MM.1S (cell line): ENCODE results near the gene CNMD.

Experiments
- DNase-seq: peaks from one replicate; pipeline ENCODE4 v3.0.0-alpha.2; 2015
- H2AFZ ChIP-seq: fragments of 300-600 bp; sonication (generic); 2 replicates; pipeline ENCODE4 v1.6.0; 2016; ENCODE audit warnings: antibody characterized with exemption, low read length
- H3F3A ChIP-seq: fragments of 300-600 bp; sonication (generic); 2 replicates; pipeline ENCODE4 v1.6.1; 2016; ENCODE audit warnings: mild to moderate bottlenecking, antibody characterized with exemption, low read length, moderate library complexity, mixed read lengths; ENCODE audit not compliant: insufficient read depth
- H3K27ac ChIP-seq: fragments of 300-600 bp; sonication (generic); 2 replicates; pipeline ENCODE4 v1.5.1; 2016; ENCODE audit warnings: mild to moderate bottlenecking, low read length
- H3K27me3 ChIP-seq: fragments of 300-600 bp; sonication (generic); replicated peaks from 2 replicates; pipeline ENCODE4 v1.6.0; 2016; ENCODE audit warnings: low read length; ENCODE audit not compliant: insufficient read depth
- H3K36me3 ChIP-seq: fragments of 300-600 bp; sonication (generic); replicated peaks from 2 replicates; pipeline ENCODE4 v1.6.1; 2016; ENCODE audit warnings: mild to moderate bottlenecking, low read length, mixed read lengths; ENCODE audit not compliant: insufficient read depth
- H3K4me1 ChIP-seq: fragments of 300-600 bp; sonication (generic); 2 replicates; pipeline ENCODE4 v1.6.1; 2016; ENCODE audit warnings: low read length, mixed read lengths
- H3K4me2 ChIP-seq: fragments of 300-600 bp; sonication (generic); 2 replicates; pipeline ENCODE4 v1.6.0; 2016; ENCODE audit warnings: low read depth, low read length
- H3K4me3 ChIP-seq: fragments of 300-600 bp; sonication (generic); 2 replicates; pipeline ENCODE4 v1.5.1; 2016; ENCODE audit warnings: low read length, mixed read lengths
- H3K79me2 ChIP-seq: fragments of 300-600 bp; sonication (generic); 2 replicates; pipeline ENCODE4 v1.6.1; 2016; ENCODE audit warnings: mixed run types, low read length, mixed read lengths
- H3K9ac ChIP-seq: fragments of 300-600 bp; sonication (generic); 2 replicates; pipeline ENCODE4 v1.6.1; 2016; ENCODE audit warnings: low read length, mixed read lengths
- H3K9me2 ChIP-seq: fragments of 300-600 bp; sonication (generic); replicated peaks from 2 replicates; pipeline ENCODE4 v1.6.1; 2016; ENCODE audit warnings: mild to moderate bottlenecking, low read length, mixed read lengths; ENCODE audit not compliant: insufficient read depth
- H3K9me3 ChIP-seq: fragments of 300-600 bp; sonication (generic); replicated peaks from 2 replicates; pipeline ENCODE4 v1.6.1; 2016; ENCODE audit warnings: mild to moderate bottlenecking, low read length, mixed read lengths; ENCODE audit not compliant: insufficient read depth
- H4K20me1 ChIP-seq: fragments of 300-600 bp; sonication (generic); 2 replicates; pipeline ENCODE4 v1.6.1; 2016; ENCODE audit warnings: mild to moderate bottlenecking, low read length, moderate library complexity, mixed read lengths; ENCODE audit not compliant: insufficient read depth
- CTCF ChIP-seq: fragments of 300-600 bp; sonication (generic); IDR thresholded peaks from 2 replicates; pipeline ENCODE4 v1.5.1; 2016; ENCODE audit warnings: antibody characterized with exemption, low read length, mixed read lengths
- EZH2 ChIP-seq: fragments of 300-600 bp; sonication (generic); optimal IDR thresholded peaks from 2 replicates; pipeline ENCODE3; 2017; ENCODE audit warnings: low read depth, mild to moderate bottlenecking, antibody characterized with exemption, low read length, mixed read lengths
- EZH2phosphoT487 ChIP-seq: fragments of 300-600 bp; sonication (generic); IDR thresholded peaks from 2 replicates; pipeline ENCODE4 v1.6.1; 2018; ENCODE audit warnings: antibody characterized with exemption, low read length

CNMD gene

DNA sequence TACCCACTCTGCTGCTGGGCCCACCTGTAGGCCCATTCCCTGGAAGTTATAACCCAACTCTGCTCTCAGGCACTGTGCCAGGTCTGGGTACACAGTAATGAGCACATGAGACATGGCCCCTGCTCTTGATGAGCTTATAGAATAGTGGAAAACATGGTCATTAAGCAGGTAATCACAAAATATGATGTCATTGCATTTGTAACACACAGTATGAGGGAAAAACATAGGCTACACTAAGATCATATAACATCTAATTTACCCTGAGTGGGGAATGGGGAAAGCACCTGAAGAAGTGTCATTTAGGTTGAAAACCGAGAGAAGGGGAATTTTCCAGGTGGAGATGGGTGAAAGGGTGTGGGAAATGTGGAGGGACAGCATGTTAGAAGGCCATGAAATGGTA, 3.9 kb upstream of the CNMD start:
- Histone ChIP-seq H3F3A (no peaks in the 10 kb centered on the region), H4K20me1 (no peaks in the 10 kb centered on the region), H3K79me2 (no peaks in the 10 kb centered on the region), H3K27me3 (no peaks in the 10 kb centered on the region), H3K9me3 (no peaks in the 10 kb centered on the region), H3K9ac (no peak overlapping the region), H3K36me3 (no peaks in the 10 kb centered on the region), H3K27ac (no peak overlapping the region), H3K4me3 (no peak overlapping the region), H2AFZ (no peak overlapping the region), H3K4me2 (no peak overlapping the region), H3K9me2 (no peaks in the 10 kb centered on the region), H3K4me1 (no peaks in the 10 kb centered on the region)
- DNase-seq: no peak
- no peak for TF ChIP-seq EZH2phosphoT487
- TF ChIP-seq EZH2: no peak
- TF ChIP-seq CTCF: no peak

- Histone ChIP-seq H3K36me3 (no peaks in the 10 kb centered on the region), H3K9ac (peak overlapping the region; percentile 40; the same call in 1 of the 2 replicates), H2AFZ (peak overlapping the region; percentile 63), H3K27ac (no peak overlapping the region), H3K4me2 (peak overlapping the region; percentile 68), H3K27me3 (no peaks in the 10 kb centered on the region), H3K4me1 (no peaks in the 10 kb centered on the region), H4K20me1 (no peaks in the 10 kb centered on the region), H3F3A (no peaks in the 10 kb centered on the region), H3K79me2 (no peaks in the 10 kb centered on the region), H3K9me3 (no peaks in the 10 kb centered on the region), H3K9me2 (no peaks in the 10 kb centered on the region), H3K4me3 (peak overlapping the region; percentile 50; the same call in 1 of the 2 replicates)
- TF ChIP-seq CTCF (peak; percentile 45), EZH2phosphoT487 (no peak)
- no peak for DNase-seq
Measured at GRCh38 chr13:52738719-52739467, 727 bp downstream of the CNMD start.

GRCh38 chr13:52737965-52738364, 1.7 kb downstream of the CNMD start:
- no peak overlapping the region for H3K4me3 ChIP-seq
- H3K9me2 ChIP-seq: no peaks in the 10 kb centered on the region
- no peak overlapping the region for H2AFZ ChIP-seq
- TF ChIP-seq CTCF (no peak), EZH2phosphoT487 (no peak), EZH2 (no peak)
- DNase-seq: no peak
- H3K4me2 ChIP-seq: peak overlapping the region; percentile 68; the same call in 1 of the 2 replicates
- no peak overlapping the region for H3K9ac ChIP-seq
- no peaks in the 10 kb centered on the region for H3K36me3 ChIP-seq
- H3K79me2 ChIP-seq: no peaks in the 10 kb centered on the region
- H4K20me1 ChIP-seq: no peaks in the 10 kb centered on the region
- H3K27me3 ChIP-seq: no peaks in the 10 kb centered on the region
- H3K4me1 ChIP-seq: no peaks in the 10 kb centered on the region
- H3K9me3 ChIP-seq: no peaks in the 10 kb centered on the region
- no peaks in the 10 kb centered on the region for H3F3A ChIP-seq
- no peak overlapping the region for H3K27ac ChIP-seq
